Heart left ventricle (tissue), 13 donors: ENCODE results near the gene ODR4.

Experiments used
- CTCF ChIP-seq, 12 donors: fragments of 200-600 bp; sonication (generic) in 4 of 12; IDR thresholded peaks; one replicate each; pipeline versions ENCODE4 v1.5.0 to v1.8.0; 2018 to 2022; ENCODE audit warnings: antibody characterized with exemption in 12 of 12, mild to moderate bottlenecking in 5 of 12
- POLR2A ChIP-seq, 2 donors: fragments of 450-650 bp; IDR thresholded peaks; one replicate each; pipeline ENCODE4 v1.6.1; 2017; ENCODE audit warnings: antibody characterized with exemption in 2 of 2, mild to moderate bottlenecking in 2 of 2, moderate library complexity in 2 of 2
- donor health status: ischemic (EF 13 %, LVEDD 7.1; RV severe dilation, severe dysfunction).
- donor health status: DM: no; HTN: yes; CAD: no.
- donor health status: DM: no; HTN: no; CAD: no.
- donor health status: ischemic (EF 25% LVEDD 6.9; RV normal size, moderate dysfunction).
- donor health status: ischemic (EF 25% LVEDD 5.7; RV mildly dilated, moderate dysfunction).
- donor health status: ischemic (EF 35%, LVEDD 5.7; RV mildly dilated, moderate dysfunction).
- donor health status: nonischemic (EF 11% LVEDD 7.7; RV severe dilation, severe dysfunction).
- donor health status: DM: yes; HTN: yes; CAD: no.
- donor health status: PGD.
- donor health status: ischemic (EF 29% LVEDD 5.4; RV normal size, mild dysfunction).
- donor health status: nonischemic (EF 23%, LVEDD 6.1; RV moderate dilation, normal function).

DNA sequence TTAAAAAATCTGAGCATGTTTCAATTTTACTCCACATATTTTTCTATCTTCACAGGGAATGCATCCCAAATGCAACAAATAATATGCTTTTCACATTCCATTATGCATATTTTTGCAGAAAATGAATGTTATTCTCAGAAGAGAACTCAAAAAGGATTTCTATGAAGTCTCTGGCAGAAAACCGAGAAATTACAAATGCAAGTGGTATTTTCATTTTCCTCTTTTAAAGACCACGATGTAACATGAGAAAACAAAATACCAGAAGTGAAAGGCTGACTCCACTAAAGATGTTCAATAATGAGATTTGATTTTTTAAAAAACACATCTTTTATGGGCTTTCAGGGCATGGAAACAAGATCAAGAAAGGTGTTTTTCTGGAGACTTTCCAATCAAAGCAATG is 90.3 kb downstream of the ODR4 start:
- TF ChIP-seq CTCF (IDR thresholded peaks at IDR 0.05) (no peak), POLR2A (IDR thresholded peaks at IDR 0.05) (no peak)
